Sigmoid colon (tissue), 7 donors: ENCODE data around the gene IPO13. TPM values are rescaled to one million over a fixed set of nuclear protein-coding genes. Genes with fewer than 3 reads are reported as not detected.
A peak's percentile ranks its signal among the peaks of the same experiment; 100 is the strongest.

ENCODE experiments used
- DNase-seq: peaks from one replicate; pipeline ENCODE4 v3.0.0-alpha.2; 2019
- H3K27ac ChIP-seq, 4 donors: fragments of 200-600 bp; sonication (generic); one replicate each; pipeline ENCODE4 v1.5.1; 2016 to 2019; ENCODE audit warnings: mild to moderate bottlenecking in 1 of 4
- H3K27me3 ChIP-seq, 3 donors: fragments of 200-600 bp; sonication (generic); one replicate each; pipeline ENCODE4 v1.5.1; 2019; ENCODE audit warnings: mild to moderate bottlenecking in 1 of 3
- H3K36me3 ChIP-seq, 4 donors: fragments of 200-600 bp; sonication (generic); one replicate each; pipeline ENCODE4 v1.5.1; 2016 to 2019
- H3K4me1 ChIP-seq, 4 donors: fragments of 200-600 bp; sonication (generic); one replicate each; pipeline ENCODE4 v1.5.1; 2017 to 2019
- H3K4me3 ChIP-seq, 4 donors: fragments of 200-600 bp; sonication (generic); one replicate each; pipeline ENCODE4 v1.5.1; 2017 to 2019; ENCODE audit warnings: mild to moderate bottlenecking in 2 of 4, moderate library complexity in 1 of 4
- H3K9me3 ChIP-seq, 4 donors: fragments of 200-600 bp in 3 of 4; sonication (generic) in 3 of 4; one replicate each; pipeline versions ENCODE4 v1.5.1 to v1.6.1; 2013 to 2019
- CTCF ChIP-seq, 4 experiments: fragments of 450-650 bp in 3 of 4; fragments of 200-600 bp in 1 of 4; IDR thresholded peaks; one replicate each; pipeline ENCODE4 v1.5.1; 2016 to 2019; ENCODE audit warnings: antibody characterized with exemption in 4 of 4, mild to moderate bottlenecking in 3 of 4, moderate library complexity in 2 of 4
- EP300 ChIP-seq, 4 donors: sonication (generic); formaldehyde crosslinking; IDR thresholded peaks; one replicate each; pipeline ENCODE4 v1.6.1; 2017; ENCODE audit warnings: antibody characterized with exemption in 4 of 4
- POLR2A ChIP-seq, 2 donors: fragments of 450-650 bp; IDR thresholded peaks; one replicate each; pipeline ENCODE4 v1.6.1; 2016; ENCODE audit warnings: antibody characterized with exemption in 2 of 2, mild to moderate bottlenecking in 2 of 2, moderate library complexity in 2 of 2
- POLR2AphosphoS5 ChIP-seq, 4 donors: sonication (generic); formaldehyde crosslinking; IDR thresholded peaks; one replicate each; pipeline ENCODE4 v1.6.1; 2017; ENCODE audit warnings: antibody characterized with exemption in 4 of 4
- WGBS, 2 donors: extraction: QIAGEN DNeasy Blood & Tissue Kit; methylation state at CpG; one replicate each; pipeline ENCODE4 v1.1.7; 2013; 5-methylcytosine and 5-hydroxymethylcytosine counted together
- intact Hi-C: fragments of 100-400 bp; cut with DNase I; formaldehyde crosslinking; loops from one replicate; pipeline ENCODE4 v1.15.1; 2023
- polyA plus RNA-seq, 3 donors: library from polyadenylated mRNA; stranded (reverse); fragments of 200-250 nt; gene quantifications; one replicate each; pipeline ENCODE4 v1.2.3, GENCODE V29; 2013
- total RNA-seq, 4 donors: library from RNA; depleted of rRNA; stranded (reverse); fragments of >200 nt; gene quantifications; one replicate each; pipeline ENCODE4 v1.1.0, GENCODE V29; 2016
- donor health status: healthy with polysubstance abuse.
- donor health status: Bipolar disorder and iron deficiency.
- donor health status: healthy.

IPO13 gene
- total and polyA plus RNA-seq, 7 donors: 9.6 to 27.1 (median 16.1) TPM

- Histone ChIP-seq H3K4me1 (no peaks in the 10 kb centered on the region), H3K9me3 (no peaks in the 10 kb centered on the region), H3K27me3 (no peaks in the 10 kb centered on the region), H3K36me3 (peaks cover 0 to 37% (median 2%) of the 10 kb centered on the region in 4 donors), H3K4me3 (no peak overlapping the region), H3K27ac (no peak overlapping the region)
- WGBS, 2 donors: 90% methylated on average over 4 of the region's 4 CpGs
- intact Hi-C loops: no loop called here
- no peak for DNase-seq
- TF ChIP-seq POLR2A (IDR thresholded peaks at IDR 0.05): no peak
- TF ChIP-seq POLR2AphosphoS5 (IDR thresholded peaks at IDR 0.05): no peak
- TF ChIP-seq CTCF (IDR thresholded peaks at IDR 0.05): no peak
These were observed 44.5 kb upstream of the IPO13 start for GRCh38 chr1:43902058-43902831.

DNA sequence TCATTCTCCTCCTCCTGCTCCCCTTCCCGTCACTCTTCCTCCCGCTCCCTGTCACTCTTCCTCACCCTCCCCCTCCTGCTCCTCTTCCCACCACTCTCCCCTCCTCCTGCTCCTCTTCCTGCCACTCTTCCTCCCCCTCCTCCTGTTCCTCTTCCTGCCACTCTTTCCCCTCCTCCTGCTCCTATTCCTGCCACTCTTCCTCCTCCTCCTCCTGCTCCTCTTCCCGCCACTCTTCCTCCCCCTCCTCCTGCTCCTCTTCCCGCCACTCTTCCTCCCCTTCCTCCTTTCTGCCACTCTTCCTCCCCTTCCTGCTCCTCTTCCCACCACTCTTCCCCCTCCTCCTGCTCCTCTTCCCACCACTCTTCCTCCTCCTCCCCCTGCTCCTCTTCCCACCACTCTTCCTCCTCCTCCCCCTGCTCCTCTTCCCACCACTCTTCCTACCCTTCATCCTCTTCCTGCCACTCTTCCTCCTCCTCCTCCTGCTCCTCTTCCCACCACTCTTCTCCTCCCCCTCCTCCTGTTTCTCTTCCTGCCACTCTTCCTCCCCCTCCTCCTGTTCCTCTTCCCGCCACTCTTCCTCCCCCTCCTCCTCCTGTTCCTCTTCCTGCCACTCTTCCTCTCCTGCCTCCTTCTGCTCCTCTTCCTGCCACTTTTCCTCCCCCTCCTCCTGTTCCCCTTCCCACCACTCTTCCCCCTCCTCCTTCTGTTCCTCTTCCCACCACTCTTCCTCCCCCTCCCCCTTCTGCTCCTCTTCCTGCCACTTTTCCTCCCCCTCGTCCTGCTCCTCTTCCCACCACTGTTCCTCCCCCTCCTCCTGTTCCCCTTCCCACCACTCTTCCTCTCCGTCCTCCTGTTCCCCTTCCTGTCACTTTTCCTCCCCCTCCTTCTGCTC, 41.8 kb upstream of the IPO13 start:
- H3K9me3 ChIP-seq: no peaks in the 10 kb centered on the region
- WGBS, 2 donors: 49 to 61% methylated on average over 7 of the region's 7 CpGs
- H3K27me3 ChIP-seq: no peaks in the 10 kb centered on the region
- H3K27ac ChIP-seq: no peak overlapping the region
- H3K4me3 ChIP-seq: no peak overlapping the region
- intact Hi-C loops: no loop called here
- no peak for DNase-seq
- peaks cover 0 to 24% (median 2%) of the 10 kb centered on the region in 4 donors for H3K36me3 ChIP-seq
- no peak for TF ChIP-seq POLR2A (IDR thresholded peaks at IDR 0.05)
- TF ChIP-seq EP300 (IDR thresholded peaks at IDR 0.05): no peak
- no peak for TF ChIP-seq POLR2AphosphoS5 (IDR thresholded peaks at IDR 0.05)
- no peak for TF ChIP-seq CTCF (IDR thresholded peaks at IDR 0.05)
- H3K4me1 ChIP-seq: no peaks in the 10 kb centered on the region

DNA sequence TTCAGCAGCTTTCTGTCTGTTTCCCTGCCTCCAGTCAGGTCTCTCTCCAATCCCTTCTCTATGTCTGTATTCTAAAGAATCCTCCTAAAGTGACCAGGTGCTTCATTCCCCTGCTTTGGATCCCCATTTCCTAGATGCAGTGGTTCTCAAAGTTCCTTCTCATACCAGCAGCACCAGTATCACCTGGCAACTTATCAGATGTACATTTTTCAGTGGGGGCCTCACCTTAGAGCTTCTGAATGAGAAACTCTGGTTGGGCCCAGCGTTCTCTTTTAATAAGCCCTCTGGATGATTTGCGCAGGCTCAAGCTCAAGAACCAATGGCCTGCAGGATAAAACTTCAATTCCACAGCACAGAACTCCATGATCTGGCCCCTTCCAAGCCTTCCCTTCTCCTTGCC, 38.5 kb upstream of the IPO13 start:
- Histone ChIP-seq H3K4me3 (no peak overlapping the region), H3K27ac (no peak overlapping the region), H3K9me3 (no peaks in the 10 kb centered on the region), H3K36me3 (peaks cover 0 to 16% (median 0%) of the 10 kb centered on the region in 4 donors), H3K4me1 (peaks cover 0 to 15% (median 14%) of the 10 kb centered on the region in 4 donors), H3K27me3 (no peaks in the 10 kb centered on the region)
- no peak for DNase-seq
- no peak for TF ChIP-seq POLR2A (IDR thresholded peaks at IDR 0.05)
- no peak for TF ChIP-seq EP300 (IDR thresholded peaks at IDR 0.05)
- TF ChIP-seq POLR2AphosphoS5 (IDR thresholded peaks at IDR 0.05): no peak
- no peak for TF ChIP-seq CTCF (IDR thresholded peaks at IDR 0.05)
- whole genome bisulfite sequencing, 2 donors: 97 to 98% methylated on average over 2 of the region's 2 CpGs
- intact Hi-C loops: no loop called here

- intact Hi-C loops: no loop called here
- TF ChIP-seq CTCF (IDR thresholded peaks at IDR 0.05): no peak
- TF ChIP-seq EP300 (IDR thresholded peaks at IDR 0.05): no peak
- no peak for TF ChIP-seq POLR2AphosphoS5 (IDR thresholded peaks at IDR 0.05)
- no peak for TF ChIP-seq POLR2A (IDR thresholded peaks at IDR 0.05)
These were observed 37.9 kb upstream of the IPO13 start for GRCh38 chr1:43908858-43909257.

More at GRCh38 chr1:43908858-43909257, 37.9 kb upstream of the IPO13 start:
- Histone ChIP-seq H3K36me3 (peaks cover 0 to 16% (median 0%) of the 10 kb centered on the region in 4 donors), H3K4me1 (peaks cover 0 to 18% (median 18%) of the 10 kb centered on the region in 4 donors), H3K4me3 (no peak overlapping the region), H3K9me3 (no peaks in the 10 kb centered on the region), H3K27me3 (no peaks in the 10 kb centered on the region), H3K27ac (no peak overlapping the region)
- DNase-seq: peak; percentile 13
- WGBS, 2 donors: 95 to 96% methylated on average over 5 of the region's 5 CpGs
